Thoracic aorta (tissue), 2 donors: ENCODE results near the gene LYSMD2. TPM values are rescaled to one million over a fixed set of nuclear protein-coding genes. Genes with fewer than 3 reads are reported as not detected.

Experiments used
- ATAC-seq: fragments of 150-250 bp; one replicate; pipeline ENCODE4 v1.8.0; 2017; ENCODE audit warnings: low read depth; ENCODE audit not compliant: insufficient number of reproducible peaks, low FRiP score
- DNase-seq: peaks from one replicate; pipeline ENCODE4 v3.0.0-alpha.2; 2020; ENCODE audit warnings: low spot score
- H3K27ac ChIP-seq, 2 donors: fragments of 200-600 bp; sonication (generic); 1 replicate in 1 of 2; 2 replicates in 1 of 2; pipeline ENCODE4 v1.5.1; 2016; ENCODE audit warnings: mild to moderate bottlenecking in 2 of 2, moderate library complexity in 2 of 2
- H3K27me3 ChIP-seq: fragments of 200-600 bp; sonication (generic); replicated peaks from 2 replicates; pipeline ENCODE4 v1.6.0; 2016; ENCODE audit warnings: mild to moderate bottlenecking; ENCODE audit not compliant: insufficient read depth
- H3K36me3 ChIP-seq: fragments of 200-600 bp; sonication (generic); one replicate; pipeline ENCODE4 v1.5.1; 2016
- H3K4me1 ChIP-seq, 2 donors: fragments of 200-600 bp; sonication (generic); 1 replicate in 1 of 2; 2 replicates in 1 of 2; pipeline versions ENCODE4 v1.5.1 to v1.6.0; 2016; ENCODE audit warnings: low read depth in 2 of 2, mild to moderate bottlenecking in 1 of 2; ENCODE audit not compliant: control insufficient read depth in 1 of 2
- H3K4me3 ChIP-seq: fragments of 200-600 bp; sonication (generic); 2 replicates; pipeline ENCODE4 v1.5.1; 2016; ENCODE audit warnings: mild to moderate bottlenecking
- H3K9me3 ChIP-seq: fragments of 200-600 bp; sonication (generic); 2 replicates; pipeline ENCODE4 v1.5.1; 2016
- CTCF ChIP-seq: fragments of 200-600 bp; sonication (generic); IDR thresholded peaks from one replicate; pipeline ENCODE4 v1.5.1; 2019; ENCODE audit warnings: antibody characterized with exemption
- total RNA-seq, 2 donors: library from RNA; depleted of rRNA; stranded (reverse); fragments of >200 nt; gene quantifications; one replicate each; pipeline versions ENCODE4 v1.1.0 to v1.2.3, GENCODE V29; 2016

Gene LYSMD2
- total RNA-seq, 2 donors from 2014 or later: 16.8 to 21.8 TPM

- Histone ChIP-seq H3K4me1 (peaks cover 4 to 24% of the 10 kb centered on the region in 2 donors), H3K36me3 (peaks cover 5% of the 10 kb centered on the region)
- no peak for DNase-seq
These were observed 11.0 kb downstream of the LYSMD2 start for GRCh38 chr15:51726302-51727073.

DNA sequence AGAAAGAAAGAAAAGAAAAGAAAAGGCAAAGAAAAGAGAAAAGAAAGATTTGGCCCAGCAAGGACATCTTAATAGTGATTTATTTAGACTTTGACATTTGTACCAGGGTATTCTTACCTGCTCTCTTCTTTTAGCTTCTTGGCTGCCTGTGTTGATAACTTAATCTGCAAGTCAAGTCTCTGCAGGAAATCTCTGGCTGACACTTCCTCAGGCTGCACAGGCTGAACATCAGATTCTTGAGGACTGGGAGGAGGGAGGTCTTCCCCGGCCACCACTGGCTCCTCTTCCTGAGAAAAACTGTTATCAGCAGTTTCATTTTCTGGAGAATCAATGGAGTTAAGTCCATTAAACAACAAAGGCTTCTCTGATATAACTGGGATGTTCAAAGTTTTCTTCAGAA lies 12.8 kb downstream of the LYSMD2 start:
- no peaks in the 10 kb centered on the region for H3K27me3 ChIP-seq
- no peak for TF ChIP-seq CTCF
- H3K27ac ChIP-seq: no peak overlapping the region
- H3K9me3 ChIP-seq: no peaks in the 10 kb centered on the region
- no peak overlapping the region for H3K4me3 ChIP-seq
- H3K4me1 ChIP-seq: peaks cover 0 to 16% of the 10 kb centered on the region in 2 donors
- no peak for DNase-seq
- no peak for ATAC-seq
- H3K36me3 ChIP-seq: peaks cover 5% of the 10 kb centered on the region

More at GRCh38 chr15:51726302-51727073, 11.0 kb downstream of the LYSMD2 start:
- H3K9me3 ChIP-seq: no peaks in the 10 kb centered on the region
- ATAC-seq: no peak
- no peak overlapping the region for H3K27ac ChIP-seq
- no peak for TF ChIP-seq CTCF
- H3K27me3 ChIP-seq: no peaks in the 10 kb centered on the region
- H3K4me3 ChIP-seq: no peak overlapping the region

- H3K27me3 ChIP-seq: no peaks in the 10 kb centered on the region
- no peaks in the 10 kb centered on the region for H3K9me3 ChIP-seq
- peaks cover 5% of the 10 kb centered on the region for H3K36me3 ChIP-seq
- ATAC-seq: no peak
- DNase-seq: no peak
- H3K27ac ChIP-seq: no peak overlapping the region
- TF ChIP-seq CTCF: no peak
- peaks cover 0 to 16% of the 10 kb centered on the region in 2 donors for H3K4me1 ChIP-seq
- H3K4me3 ChIP-seq: no peak overlapping the region
These were observed 13.3 kb downstream of the LYSMD2 start for GRCh38 chr15:51724199-51724598.

DNA sequence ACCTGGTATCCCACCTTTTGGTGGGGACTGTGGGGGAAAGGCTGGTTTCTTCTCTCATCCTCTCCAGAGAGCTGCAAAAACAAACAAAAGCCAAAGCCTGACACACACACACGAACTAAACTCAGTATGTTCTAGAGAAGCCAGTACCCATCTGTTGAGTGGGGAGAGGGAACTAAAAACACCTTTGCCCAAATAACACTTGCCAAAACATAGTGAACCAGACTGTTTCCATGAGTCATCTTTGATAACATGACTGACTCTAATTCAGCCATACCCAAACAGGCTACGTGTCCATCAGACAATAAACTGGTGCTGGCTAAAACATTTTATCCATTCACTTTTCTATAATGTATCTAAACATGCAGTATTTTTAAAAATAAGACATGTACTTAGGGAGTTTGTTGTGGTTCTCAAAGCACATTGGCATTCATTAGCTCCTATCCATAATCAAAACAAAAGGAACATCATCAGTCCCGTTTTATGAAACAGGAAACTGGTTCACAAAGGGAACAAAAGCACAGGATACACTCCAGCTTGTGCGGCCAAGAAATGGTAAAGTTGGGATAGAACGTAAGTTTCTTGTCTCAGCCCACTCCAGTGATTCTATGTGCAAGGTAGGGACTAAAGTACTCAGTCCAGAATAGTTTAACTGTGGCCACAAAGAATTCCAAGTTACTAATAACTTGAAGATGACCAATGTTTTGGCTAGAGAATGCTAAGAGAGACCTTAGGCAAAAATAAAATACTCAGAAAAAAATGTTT lies 16.1 kb downstream of the LYSMD2 start:
- no peak for ATAC-seq

More for the DNA sequence above, 16.1 kb downstream of the LYSMD2 start:
- no peaks in the 10 kb centered on the region for H3K27me3 ChIP-seq
- H3K4me1 ChIP-seq: peaks cover 0 to 6% of the 10 kb centered on the region in 2 donors
- no peak overlapping the region for H3K4me3 ChIP-seq
- H3K27ac ChIP-seq: no peak overlapping the region
- peaks cover 5% of the 10 kb centered on the region for H3K36me3 ChIP-seq
- H3K9me3 ChIP-seq: no peaks in the 10 kb centered on the region
- no peak for DNase-seq
- no peak for TF ChIP-seq CTCF
